IMR-90 (cell line): ENCODE measurements around the gene CFAP221. TPM values are rescaled to one million over a fixed set of nuclear protein-coding genes. Genes with fewer than 3 reads are reported as not detected.
A peak's percentile ranks its signal among the peaks of the same experiment; 100 is the strongest.

Experiments used
- ATAC-seq: fragments of 200-7000 bp; cut with Tn5 transposase; 2 replicates; pipeline ENCODE4 v1.9.1; 2020; ENCODE audit warnings: low read depth, mild to moderate bottlenecking, moderate library complexity
- BruUV-seq: library from RNA; stranded (reverse); fragments of 400-500 nt; replicated peaks from 2 replicates; lab custom pipeline; 2021; lab: Mats Ljungman, UMichigan
- CTCF ChIA-PET: fragments of 300-600 bp; formaldehyde crosslinking; extraction: SDS; loops from one replicate; lab custom pipeline; 2021; ENCODE audit warnings: antibody characterized with exemption; lab: Yijun Ruan, JAX
- POLR2A ChIA-PET: fragments of 300-600 bp; sonication (Branson Sonifier 250); formaldehyde crosslinking; loops from one replicate; lab custom pipeline; 2022; ENCODE audit warnings: antibody characterized with exemption; ENCODE audit not compliant: unreplicated experiment; lab: Charles Lee
- DNase-seq: peaks from one replicate; pipeline ENCODE4 v3.0.0; 2013
- H2AFZ ChIP-seq: replicated peaks from 2 replicates; pipeline ENCODE3; 2013; ENCODE audit warnings: low read length, mild to moderate bottlenecking; ENCODE audit not compliant: poor library complexity
- H2AK5ac ChIP-seq: 2 replicates; pipeline ENCODE4 v1.6.1; 2013; ENCODE audit warnings: low read depth, low read length, inconsistent platforms
- H2AK9ac ChIP-seq: replicated peaks from 2 replicates; pipeline ENCODE3; 2013; ENCODE audit warnings: mild to moderate bottlenecking, low read depth, low read length, moderate library complexity; ENCODE audit not compliant: poor library complexity
- H2BK120ac ChIP-seq: 2 replicates; pipeline ENCODE4 v1.6.1; 2013; ENCODE audit warnings: low read depth, low read length, inconsistent platforms
- H2BK15ac ChIP-seq: 3 replicates; pipeline ENCODE4 v1.6.1; 2013; ENCODE audit warnings: low read depth, low read length, inconsistent platforms
- H2BK20ac ChIP-seq: 2 replicates; pipeline ENCODE4 v1.6.1; 2013; ENCODE audit warnings: low read depth, mild to moderate bottlenecking, inconsistent platforms, low read length, moderate library complexity
- H2BK5ac ChIP-seq: 2 replicates; pipeline ENCODE4 v1.6.1; 2013; ENCODE audit warnings: mild to moderate bottlenecking, low read depth, low read length, inconsistent platforms; ENCODE audit not compliant: poor library complexity, severe bottlenecking
- H3K14ac ChIP-seq: replicated peaks from 2 replicates; pipeline ENCODE4 v1.6.1; 2013; ENCODE audit warnings: low read depth, low read length, inconsistent platforms
- H3K18ac ChIP-seq: 2 replicates; pipeline ENCODE4 v1.6.1; 2013; ENCODE audit warnings: low read depth, low read length, control low read depth
- H3K23ac ChIP-seq: 2 replicates; pipeline ENCODE4 v1.6.1; 2013; ENCODE audit warnings: low read depth, low read length, inconsistent platforms
- H3K27ac ChIP-seq: 2 replicates; pipeline ENCODE4 v1.5.1; 2013; ENCODE audit warnings: mild to moderate bottlenecking, control low read depth, low read length; ENCODE audit not compliant: insufficient read depth
- H3K27me3 ChIP-seq: 2 replicates; pipeline ENCODE4 v1.6.1; 2013; ENCODE audit warnings: low read length; ENCODE audit not compliant: control insufficient read depth, insufficient read depth
- H3K36me3 ChIP-seq: 2 replicates; pipeline ENCODE4 v1.6.1; 2013; ENCODE audit warnings: low read length, mixed read lengths; ENCODE audit not compliant: control insufficient read depth, insufficient read depth
- H3K4ac ChIP-seq: 2 replicates; pipeline ENCODE4 v1.6.1; 2013; ENCODE audit warnings: low read depth, low read length, inconsistent platforms
- H3K4me1 ChIP-seq: 2 replicates; pipeline ENCODE4 v1.6.1; 2013; ENCODE audit warnings: low read length, mixed read lengths; ENCODE audit not compliant: control insufficient read depth, insufficient read depth
- H3K4me2 ChIP-seq: 2 replicates; pipeline ENCODE4 v1.6.1; 2013; ENCODE audit warnings: low read depth, mild to moderate bottlenecking, control low read depth, low read length, moderate library complexity
- H3K4me3 ChIP-seq: 2 replicates; pipeline ENCODE4 v1.5.1; 2013; ENCODE audit warnings: low read depth, mild to moderate bottlenecking, control low read depth, low read length, moderate library complexity; ENCODE audit not compliant: insufficient read depth
- H3K56ac ChIP-seq: 2 replicates; pipeline ENCODE4 v1.6.1; 2013; ENCODE audit warnings: low read length, inconsistent platforms; ENCODE audit not compliant: insufficient read depth; ENCODE audit errors: extremely low read depth
- H3K79me1 ChIP-seq, 2 experiments: 2 replicates each; pipeline ENCODE4 v1.6.1; 2013; ENCODE audit warnings: low read length in 2 of 2, inconsistent platforms in 1 of 2, low read depth in 1 of 2
- H3K9ac ChIP-seq: 2 replicates; pipeline ENCODE4 v1.6.1; 2013; ENCODE audit warnings: low read depth, low read length, control low read depth
- H3K9me1 ChIP-seq: 2 replicates; pipeline ENCODE4 v1.6.1; 2013; ENCODE audit warnings: low read length, inconsistent platforms; ENCODE audit not compliant: insufficient read depth
- H3K9me3 ChIP-seq: 2 replicates; pipeline ENCODE4 v1.6.1; 2013; ENCODE audit warnings: low read length; ENCODE audit not compliant: control insufficient read depth, insufficient read depth
- H4K20me1 ChIP-seq: 2 replicates; pipeline ENCODE4 v1.6.1; 2013; ENCODE audit warnings: low read length, inconsistent platforms; ENCODE audit not compliant: insufficient read depth
- H4K5ac ChIP-seq: 2 replicates; pipeline ENCODE4 v1.6.1; 2013; ENCODE audit warnings: mild to moderate bottlenecking, low read depth, low read length, control low read depth
- H4K8ac ChIP-seq, 2 experiments: 2 replicates each; pipeline ENCODE4 v1.6.1; 2013; ENCODE audit warnings: low read depth in 2 of 2, low read length in 2 of 2, control low read depth in 1 of 2, inconsistent platforms in 1 of 2
- H4K91ac ChIP-seq: 2 replicates; pipeline ENCODE4 v1.6.1; 2013; ENCODE audit warnings: low read depth, low read length, inconsistent platforms; ENCODE audit not compliant: insufficient read depth
- CHD1 ChIP-seq: IDR thresholded peaks from 2 replicates; pipeline ENCODE4 v1.6.1; 2012; ENCODE audit warnings: low read depth, low read length, improper control_type of control experiment
- FOS ChIP-seq: fragments of 150-350 bp; IDR thresholded peaks from 2 replicates; pipeline ENCODE4 v1.6.1; 2016; ENCODE audit warnings: low read depth, low read length
- MAFK ChIP-seq: IDR thresholded peaks from 2 replicates; pipeline ENCODE4 v1.6.1; 2012; ENCODE audit warnings: low read depth, low read length, improper control_type of control experiment
- MAZ ChIP-seq: IDR thresholded peaks from 2 replicates; pipeline ENCODE4 v1.6.1; 2012; ENCODE audit warnings: low read depth, mild to moderate bottlenecking, low read length, improper control_type of control experiment, moderate library complexity, borderline replicate concordance
- MXI1 ChIP-seq: IDR thresholded peaks from 2 replicates; pipeline ENCODE4 v1.6.1; 2012; ENCODE audit warnings: low read depth, mild to moderate bottlenecking, low read length, moderate library complexity, borderline replicate concordance
- NFE2L2 ChIP-seq: fragments of 150-350 bp; IDR thresholded peaks from 2 replicates; pipeline ENCODE4 v1.6.1; 2016; ENCODE audit warnings: low read depth, mild to moderate bottlenecking, low read length
- POLR2A ChIP-seq: IDR thresholded peaks from 2 replicates; pipeline ENCODE4 v1.6.1; 2012; ENCODE audit warnings: mild to moderate bottlenecking, low read depth, low read length
- RAD21 ChIP-seq: IDR thresholded peaks from 2 replicates; pipeline ENCODE4 v1.6.1; 2012; ENCODE audit warnings: low read length, improper control_type of control experiment
- RCOR1 ChIP-seq: IDR thresholded peaks from 2 replicates; pipeline ENCODE4 v1.6.1; 2012; ENCODE audit warnings: mild to moderate bottlenecking, low read length, improper control_type of control experiment; ENCODE audit not compliant: insufficient replicate concordance
- RFX5 ChIP-seq: IDR thresholded peaks from 2 replicates; pipeline ENCODE4 v1.8.0; 2012; ENCODE audit warnings: low read depth, mild to moderate bottlenecking, low read length, moderate library complexity
- WGBS, 2 experiments: methylation state at CpG; one replicate each; pipeline versions ENCODE4 v1.1.5 to v1.1.7; 2013; ENCODE audit warnings: missing lambda C conversion rate in 2 of 2; ENCODE audit not compliant: insufficient read length in 1 of 2; ENCODE audit errors: extremely low coverage in 2 of 2; 5-methylcytosine and 5-hydroxymethylcytosine counted together
- dilution Hi-C: fragments of 300-500 bp; cut with HindIII; formaldehyde crosslinking; loops from one replicate; pipeline ENCODE4 v1.14.3; 2018; ENCODE audit warnings: low sequenced_read_pairs; ENCODE audit not compliant: unreplicated experiment
- in situ Hi-C: fragments of 300-500 bp; cut with MboI; formaldehyde crosslinking; loops from 3 replicates; pipeline ENCODE4 v1.14.3; 2019; ENCODE audit warnings: low sequenced_read_pairs, inconsistent platforms, mixed read lengths
- intact Hi-C: fragments of 100-400 bp; cut with micrococcal nuclease; formaldehyde crosslinking; loops from 2 replicates; pipeline ENCODE4 v1.10.0; 2022
- polyA plus RNA-seq, 3 experiments: library from polyadenylated mRNA; depleted of rRNA; stranded (reverse); fragments of >200 nt; gene quantifications; 2 replicates each; pipeline ENCODE4 v1.2.3, GENCODE V29; 2012; ENCODE audit warnings: low replicate concordance in 1 of 3
- total RNA-seq: library from RNA; depleted of rRNA; stranded (reverse); fragments of >200 nt; gene quantifications from 2 replicates; pipeline ENCODE4 v1.2.3, GENCODE V29; 2012
- TF ChIP-seq, protein P1 (sequence below): fragments of 150-350 bp; IDR thresholded peaks from 2 replicates; pipeline ENCODE4 v1.6.1; 2017; ENCODE audit warnings: mild to moderate bottlenecking, antibody characterized with exemption, low read length, low read depth

The CFAP221 gene
- total and polyA plus RNA-seq, 2 of the 4 experiments (the other 2 are of a cell fraction) = not detected

GRCh38 chr2:119679846-119680245 lies 135.6 kb downstream of the CFAP221 start:
- H3K18ac ChIP-seq = no peak overlapping the region
- no CpG with 5 or more reads among the region's 2 CpGs for WGBS, 2 experiments
- peaks cover 12 to 23% of the 10 kb centered on the region in 2 experiments; a peak in 3 of 4 replicates for H3K79me1 ChIP-seq
- no peak overlapping the region for H3K56ac ChIP-seq
- no peak overlapping the region for H2BK5ac ChIP-seq
- ChIA-PET POLR2A (no interaction called here), CTCF (no interaction called here)
- DNase-seq (no peak), ATAC-seq (no peak)
- H3K23ac ChIP-seq = peak overlapping the region; percentile 52; the same call in 1 of the 2 replicates
- no peak overlapping the region for H4K91ac ChIP-seq
- peak overlapping the region; percentile 90 for H3K4me2 ChIP-seq
- H3K9me3 ChIP-seq = no peaks in the 10 kb centered on the region
- in situ Hi-C loops (no loop called here), intact Hi-C loops (no loop called here), dilution Hi-C loops (no loop called here)
- peak overlapping the region in 1 of 2 experiments; percentile 73; a peak in 2 of 4 replicates for H4K8ac ChIP-seq
- peaks cover 5% of the 10 kb centered on the region; the same call in 1 of the 2 replicates for H3K4me1 ChIP-seq
- H4K20me1 ChIP-seq = no peaks in the 10 kb centered on the region
- H4K5ac ChIP-seq = no peak overlapping the region
- no peak overlapping the region for H2BK120ac ChIP-seq
- peaks cover 3% of the 10 kb centered on the region; the same call in 1 of the 2 replicates for H3K36me3 ChIP-seq
- peaks cover 8% of the 10 kb centered on the region for H3K27me3 ChIP-seq
- no peak overlapping the region for H3K27ac ChIP-seq
- no peak overlapping the region for H2BK20ac ChIP-seq
- TF ChIP-seq RCOR1 (no peak), CHD1 (no peak), POLR2A (no peak), NFE2L2 (no peak), MAFK (no peak), RAD21 (no peak), MAZ (no peak), RFX5 (no peak), MXI1 (no peak), FOS (no peak)
- TF ChIP-seq, protein P1, sequence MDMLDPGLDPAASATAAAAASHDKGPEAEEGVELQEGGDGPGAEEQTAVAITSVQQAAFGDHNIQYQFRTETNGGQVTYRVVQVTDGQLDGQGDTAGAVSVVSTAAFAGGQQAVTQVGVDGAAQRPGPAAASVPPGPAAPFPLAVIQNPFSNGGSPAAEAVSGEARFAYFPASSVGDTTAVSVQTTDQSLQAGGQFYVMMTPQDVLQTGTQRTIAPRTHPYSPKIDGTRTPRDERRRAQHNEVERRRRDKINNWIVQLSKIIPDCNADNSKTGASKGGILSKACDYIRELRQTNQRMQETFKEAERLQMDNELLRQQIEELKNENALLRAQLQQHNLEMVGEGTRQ = no peak
- H3K9ac ChIP-seq = peak overlapping the region; percentile 59; the same call in 1 of the 2 replicates
- H2AK9ac ChIP-seq = no peak overlapping the region
- no peak overlapping the region for H3K4ac ChIP-seq
- peak overlapping the region; percentile 74 for H3K4me3 ChIP-seq
- H2BK15ac ChIP-seq = no peak overlapping the region
- H2AK5ac ChIP-seq = no peak overlapping the region
- peak overlapping the region; percentile 44 for H2AFZ ChIP-seq
- H3K14ac ChIP-seq = 0 out of 2 replicates have a peak overlapping the region, but pooled peaks have one; percentile 81
- BruUV-seq = no TSS peak
- peaks cover 4% of the 10 kb centered on the region; the same call in 1 of the 2 replicates for H3K9me1 ChIP-seq
